ENCODE results near the gene INPP4A.

The INPP4A gene

GRCh38 chr2:98578231-98578630 is 133.6 kb downstream of the INPP4A start:
- H3K9me3 ChIP-seq (ENCODE audit: control insufficient read depth, low read length), result no peaks in the 10 kb centered on the region
- H3K4me1 ChIP-seq (ENCODE audit: control insufficient read depth, insufficient read depth, low read length), result no peaks in the 10 kb centered on the region
- H3K27me3 ChIP-seq (ENCODE audit: control insufficient read depth, insufficient read depth, low read length, poor library complexity, severe bottlenecking), result no peaks in the 10 kb centered on the region
- WGBS, 2 experiments, result 94% methylated on average over 9 of the region's 9 CpGs
- H3K36me3 ChIP-seq (ENCODE audit: control insufficient read depth, insufficient read depth, low read length), result no peaks in the 10 kb centered on the region
- H3K4me3 ChIP-seq (ENCODE audit: insufficient read depth, low read depth, low read length), result no peak overlapping the region
- no peak overlapping the region for H3K27ac ChIP-seq (ENCODE audit: insufficient read depth, low read depth, low read length, poor library complexity, severe bottlenecking)

- H3K9me3 ChIP-seq (ENCODE audit: control insufficient read depth, low read length), result no peaks in the 10 kb centered on the region
- 94 to 96% methylated on average over 7 of the region's 7 CpGs for WGBS, 2 experiments
- no peak overlapping the region for H3K4me3 ChIP-seq (ENCODE audit: insufficient read depth, low read depth, low read length)
- H3K4me1 ChIP-seq (ENCODE audit: control insufficient read depth, insufficient read depth, low read length), result no peaks in the 10 kb centered on the region
- no peaks in the 10 kb centered on the region for H3K36me3 ChIP-seq (ENCODE audit: control insufficient read depth, insufficient read depth, low read length)
- H3K27ac ChIP-seq (ENCODE audit: insufficient read depth, low read depth, low read length, poor library complexity, severe bottlenecking), result no peak overlapping the region
- H3K27me3 ChIP-seq (ENCODE audit: control insufficient read depth, insufficient read depth, low read length, poor library complexity, severe bottlenecking), result no peaks in the 10 kb centered on the region
These were observed 135.3 kb downstream of the INPP4A start for GRCh38 chr2:98579926-98580325.

- Histone ChIP-seq H3K27me3 (ENCODE audit: control insufficient read depth, insufficient read depth, low read length, poor library complexity, severe bottlenecking) (no peaks in the 10 kb centered on the region), H3K4me3 (ENCODE audit: insufficient read depth, low read depth, low read length) (no peak overlapping the region), H3K9me3 (ENCODE audit: control insufficient read depth, low read length) (no peaks in the 10 kb centered on the region), H3K4me1 (ENCODE audit: control insufficient read depth, insufficient read depth, low read length) (no peaks in the 10 kb centered on the region), H3K27ac (ENCODE audit: insufficient read depth, low read depth, low read length, poor library complexity, severe bottlenecking) (no peak overlapping the region), H3K36me3 (ENCODE audit: control insufficient read depth, insufficient read depth, low read length) (no peaks in the 10 kb centered on the region)
- 95% methylated on average over 10 of the region's 10 CpGs for WGBS, 2 experiments
These were observed 136.1 kb downstream of the INPP4A start for GRCh38 chr2:98580656-98581284.

- Histone ChIP-seq H3K27ac (ENCODE audit: insufficient read depth, low read depth, low read length, poor library complexity, severe bottlenecking) (no peak overlapping the region), H3K4me1 (ENCODE audit: control insufficient read depth, insufficient read depth, low read length) (no peaks in the 10 kb centered on the region), H3K4me3 (ENCODE audit: insufficient read depth, low read depth, low read length) (no peak overlapping the region), H3K9me3 (ENCODE audit: control insufficient read depth, low read length) (no peaks in the 10 kb centered on the region), H3K27me3 (ENCODE audit: control insufficient read depth, insufficient read depth, low read length, poor library complexity, severe bottlenecking) (no peaks in the 10 kb centered on the region), H3K36me3 (ENCODE audit: control insufficient read depth, insufficient read depth, low read length) (no peaks in the 10 kb centered on the region)
- 91 to 92% methylated on average over 9 of the region's 9 CpGs for WGBS, 2 experiments
These were observed 137.9 kb downstream of the INPP4A start for GRCh38 chr2:98582523-98582922.

GRCh38 chr2:98583276-98583675 is 138.6 kb downstream of the INPP4A start:
- Histone ChIP-seq H3K27me3 (ENCODE audit: control insufficient read depth, insufficient read depth, low read length, poor library complexity, severe bottlenecking) (no peaks in the 10 kb centered on the region), H3K27ac (ENCODE audit: insufficient read depth, low read depth, low read length, poor library complexity, severe bottlenecking) (no peak overlapping the region), H3K36me3 (ENCODE audit: control insufficient read depth, insufficient read depth, low read length) (no peaks in the 10 kb centered on the region), H3K4me3 (ENCODE audit: insufficient read depth, low read depth, low read length) (no peak overlapping the region), H3K9me3 (ENCODE audit: control insufficient read depth, low read length) (no peaks in the 10 kb centered on the region), H3K4me1 (ENCODE audit: control insufficient read depth, insufficient read depth, low read length) (no peaks in the 10 kb centered on the region)
- WGBS, 2 experiments, result 92% methylated on average over 7 of the region's 7 CpGs

GRCh38 chr2:98583816-98584618 is 139.4 kb downstream of the INPP4A start:
- no peaks in the 10 kb centered on the region for H3K36me3 ChIP-seq (ENCODE audit: control insufficient read depth, insufficient read depth, low read length)
- H3K27ac ChIP-seq (ENCODE audit: insufficient read depth, low read depth, low read length, poor library complexity, severe bottlenecking), result no peak overlapping the region
- 92 to 94% methylated on average over 10 of the region's 10 CpGs for WGBS, 2 experiments
- H3K4me3 ChIP-seq (ENCODE audit: insufficient read depth, low read depth, low read length), result no peak overlapping the region
- no peaks in the 10 kb centered on the region for H3K9me3 ChIP-seq (ENCODE audit: control insufficient read depth, low read length)
- H3K27me3 ChIP-seq (ENCODE audit: control insufficient read depth, insufficient read depth, low read length, poor library complexity, severe bottlenecking), result no peaks in the 10 kb centered on the region
- H3K4me1 ChIP-seq (ENCODE audit: control insufficient read depth, insufficient read depth, low read length), result no peaks in the 10 kb centered on the region

GRCh38 chr2:98585386-98585785 is 140.7 kb downstream of the INPP4A start:
- 95 to 97% methylated on average over 10 of the region's 10 CpGs for WGBS, 2 experiments
- no peaks in the 10 kb centered on the region for H3K36me3 ChIP-seq (ENCODE audit: control insufficient read depth, insufficient read depth, low read length)
- no peaks in the 10 kb centered on the region for H3K4me1 ChIP-seq (ENCODE audit: control insufficient read depth, insufficient read depth, low read length)
- no peak overlapping the region for H3K4me3 ChIP-seq (ENCODE audit: insufficient read depth, low read depth, low read length)
- no peak overlapping the region for H3K27ac ChIP-seq (ENCODE audit: insufficient read depth, low read depth, low read length, poor library complexity, severe bottlenecking)
- no peaks in the 10 kb centered on the region for H3K9me3 ChIP-seq (ENCODE audit: control insufficient read depth, low read length)
- H3K27me3 ChIP-seq (ENCODE audit: control insufficient read depth, insufficient read depth, low read length, poor library complexity, severe bottlenecking), result no peaks in the 10 kb centered on the region

GRCh38 chr2:98586551-98587140 is 142.0 kb downstream of the INPP4A start:
- Histone ChIP-seq H3K36me3 (ENCODE audit: control insufficient read depth, insufficient read depth, low read length) (no peaks in the 10 kb centered on the region), H3K4me1 (ENCODE audit: control insufficient read depth, insufficient read depth, low read length) (no peaks in the 10 kb centered on the region), H3K4me3 (ENCODE audit: insufficient read depth, low read depth, low read length) (no peak overlapping the region), H3K27ac (ENCODE audit: insufficient read depth, low read depth, low read length, poor library complexity, severe bottlenecking) (no peak overlapping the region), H3K9me3 (ENCODE audit: control insufficient read depth, low read length) (no peaks in the 10 kb centered on the region), H3K27me3 (ENCODE audit: control insufficient read depth, insufficient read depth, low read length, poor library complexity, severe bottlenecking) (no peaks in the 10 kb centered on the region)
- WGBS, 2 experiments, result 89 to 95% methylated on average over 6 of the region's 6 CpGs

- Histone ChIP-seq H3K4me3 (ENCODE audit: insufficient read depth, low read depth, low read length) (no peak overlapping the region), H3K36me3 (ENCODE audit: control insufficient read depth, insufficient read depth, low read length) (no peaks in the 10 kb centered on the region), H3K9me3 (ENCODE audit: control insufficient read depth, low read length) (no peaks in the 10 kb centered on the region), H3K4me1 (ENCODE audit: control insufficient read depth, insufficient read depth, low read length) (no peaks in the 10 kb centered on the region), H3K27me3 (ENCODE audit: control insufficient read depth, insufficient read depth, low read length, poor library complexity, severe bottlenecking) (no peaks in the 10 kb centered on the region), H3K27ac (ENCODE audit: insufficient read depth, low read depth, low read length, poor library complexity, severe bottlenecking) (no peak overlapping the region)
- WGBS, 2 experiments, result 82 to 84% methylated on average over 4 of the region's 4 CpGs
These were observed 144.3 kb downstream of the INPP4A start for GRCh38 chr2:98588880-98589431.

GRCh38 chr2:98589489-98589888 is 144.8 kb downstream of the INPP4A start:
- no peaks in the 10 kb centered on the region for H3K4me1 ChIP-seq (ENCODE audit: control insufficient read depth, insufficient read depth, low read length)
- no peak overlapping the region for H3K4me3 ChIP-seq (ENCODE audit: insufficient read depth, low read depth, low read length)
- WGBS, 2 experiments, result 93 to 98% methylated on average over 4 of the region's 4 CpGs
- H3K27me3 ChIP-seq (ENCODE audit: control insufficient read depth, insufficient read depth, low read length, poor library complexity, severe bottlenecking), result no peaks in the 10 kb centered on the region
- H3K36me3 ChIP-seq (ENCODE audit: control insufficient read depth, insufficient read depth, low read length), result no peaks in the 10 kb centered on the region
- H3K9me3 ChIP-seq (ENCODE audit: control insufficient read depth, low read length), result no peaks in the 10 kb centered on the region
- no peak overlapping the region for H3K27ac ChIP-seq (ENCODE audit: insufficient read depth, low read depth, low read length, poor library complexity, severe bottlenecking)

Measured in ectodermal cell (in vitro differentiated cells).